Measurements from ENCODE around the gene SOS2. TPM values are rescaled to one million over a fixed set of nuclear protein-coding genes. Genes with fewer than 3 reads are reported as not detected.

The SOS2 gene
- polyA plus RNA-seq (ENCODE audit: insufficient read length in 3 of 3) = 10 to 100 TPM; 38.2 to 44.4 (median 41.0) TPM

DNA sequence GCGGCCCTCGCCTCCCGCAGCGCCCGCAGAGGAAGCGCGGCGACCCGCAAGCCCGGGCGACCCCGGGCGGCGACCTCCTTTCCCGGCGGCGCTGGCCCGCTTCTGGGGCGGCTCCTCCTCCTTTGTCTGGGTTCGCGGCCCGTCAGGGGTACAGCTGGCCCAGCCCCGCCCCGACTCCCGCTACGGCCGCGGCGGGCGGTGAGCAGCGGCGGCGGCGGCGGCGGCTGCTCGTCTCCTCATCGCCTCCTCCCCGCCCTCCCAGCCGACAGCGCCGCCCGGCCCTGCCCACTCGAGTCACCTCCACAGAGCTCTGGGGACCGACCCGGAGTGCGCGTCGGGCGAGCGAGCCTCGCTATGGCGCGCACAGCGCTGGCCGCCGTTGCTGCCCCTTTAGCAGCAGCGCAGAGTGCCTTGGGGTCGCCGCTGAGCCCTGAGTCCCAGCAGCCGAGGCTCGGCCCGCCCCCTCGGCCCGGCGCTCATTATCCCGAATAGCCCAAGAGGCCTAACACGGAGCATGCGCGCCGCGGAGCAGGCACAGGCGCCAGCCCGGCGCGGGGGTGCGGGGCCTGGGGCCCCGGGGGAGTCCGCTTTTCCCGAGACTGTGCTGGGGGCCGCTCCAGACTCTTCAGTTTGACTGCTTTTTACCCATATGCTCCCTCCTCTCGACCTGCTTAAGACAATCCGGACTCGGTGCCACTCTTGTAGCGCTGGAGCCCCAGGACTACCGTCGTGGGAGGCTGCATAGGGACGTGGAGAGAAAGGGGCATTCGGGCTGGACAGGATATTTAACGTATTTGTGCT, at the start of gene SOS2:
Gene SOS2 (minus strand): TSS at position 104 of the 801 bp plus-strand sequence. CDS start 295 bp downstream, outside the sequence.
- peak; percentile 78 to 83 (median 81) for DNase-seq (ENCODE audit: low read depth in 3 of 3, low spot score in 2 of 3)

- DNase-seq (ENCODE audit: low read depth in 3 of 3, low spot score in 2 of 3) = no peak
Measured at GRCh38 chr14:50272498-50272897, 41.1 kb upstream of the SOS2 start.

- no peak for DNase-seq (ENCODE audit: low read depth in 3 of 3, low spot score in 2 of 3)
Measured at GRCh38 chr14:50270932-50271331, 39.6 kb upstream of the SOS2 start.

DNA sequence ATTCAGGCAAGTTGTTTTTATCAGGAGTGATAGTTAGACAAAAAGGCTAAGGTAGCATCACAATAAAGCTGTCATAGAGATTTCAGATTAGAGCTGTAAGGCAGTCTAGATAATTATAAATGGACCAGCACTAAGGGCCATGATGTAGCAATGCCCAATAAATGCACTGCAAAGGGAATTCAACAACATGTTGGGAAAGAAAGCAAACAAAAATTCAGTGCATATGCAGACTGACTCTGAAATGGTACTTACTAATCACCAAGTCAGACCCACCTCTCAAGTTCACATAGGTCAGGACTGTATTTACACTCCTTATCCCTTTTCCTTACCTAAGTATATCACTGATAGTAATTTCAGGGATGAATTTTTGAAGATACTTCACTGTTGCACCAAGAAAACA, 33.7 kb upstream of the SOS2 start:
- no peak for DNase-seq (ENCODE audit: low read depth in 3 of 3, low spot score in 2 of 3)

DNA sequence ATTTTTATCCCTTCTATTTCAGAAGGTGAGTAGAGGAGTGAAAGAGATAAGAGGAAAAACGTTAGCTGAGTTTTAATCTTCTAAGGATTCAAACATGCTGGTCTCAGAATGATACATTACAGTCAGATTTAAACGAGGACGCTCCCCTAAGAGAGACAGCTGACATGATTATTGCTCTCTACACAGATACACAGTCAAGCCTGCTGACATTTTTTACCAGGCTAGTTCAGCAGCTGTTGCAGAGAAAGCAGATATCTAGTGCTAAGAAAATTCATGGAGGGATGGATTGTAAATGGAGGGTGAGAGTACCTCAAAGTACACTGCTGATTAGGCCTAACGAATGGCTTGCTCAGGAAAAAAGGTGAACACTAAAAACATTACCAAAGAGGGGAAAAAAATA, 31.9 kb upstream of the SOS2 start:
- DNase-seq (ENCODE audit: low read depth in 3 of 3, low spot score in 2 of 3) = no peak

GRCh38 chr14:50262865-50263264, 31.5 kb upstream of the SOS2 start:
- no peak for DNase-seq (ENCODE audit: low read depth in 3 of 3, low spot score in 2 of 3)

DNA sequence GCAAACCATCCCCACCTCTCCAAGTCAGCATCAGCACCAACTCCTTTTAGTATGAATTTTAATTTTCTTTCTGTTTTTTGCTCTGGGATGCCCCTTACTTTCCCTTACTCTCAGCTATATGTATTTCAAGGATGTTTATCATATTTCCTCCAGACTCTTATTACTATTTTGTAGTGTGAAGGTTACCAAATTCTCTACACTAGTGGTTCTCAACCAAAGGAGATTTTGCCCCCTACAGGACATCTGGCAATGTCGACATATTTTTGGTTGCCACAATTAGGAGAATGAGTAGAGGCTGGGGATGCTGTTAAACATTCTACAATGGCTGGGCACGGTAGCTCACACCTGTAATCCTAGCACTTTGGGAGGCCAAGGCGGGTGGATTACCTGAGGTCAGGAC, 29.1 kb upstream of the SOS2 start:
- DNase-seq (ENCODE audit: low read depth in 3 of 3, low spot score in 2 of 3) = peak in 1 of 3 donors; percentile 1

DNA sequence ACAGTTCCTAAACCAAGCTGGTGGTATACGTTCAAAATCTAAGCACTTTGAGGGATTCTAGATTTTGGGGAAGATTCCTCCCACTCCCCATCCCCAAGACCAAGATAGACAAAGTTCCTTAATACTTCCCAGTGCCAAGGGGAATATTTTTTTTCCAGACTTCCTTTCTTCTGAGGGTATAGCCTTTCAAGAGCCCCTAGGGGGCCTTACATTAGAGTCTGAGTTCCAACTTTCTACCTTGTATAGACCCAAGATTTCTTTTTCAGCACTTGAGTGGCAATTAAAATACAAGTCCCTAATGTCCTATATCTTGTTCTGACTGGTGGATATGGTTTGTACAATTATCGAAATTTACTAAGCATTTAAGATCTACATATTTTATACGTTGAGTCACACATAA, 28.7 kb upstream of the SOS2 start:
- DNase-seq (ENCODE audit: low read depth in 3 of 3, low spot score in 2 of 3) = no peak

- DNase-seq (ENCODE audit: low read depth in 3 of 3, low spot score in 2 of 3) = no peak
Measured at GRCh38 chr14:50257732-50258131, 26.4 kb upstream of the SOS2 start.

DNA sequence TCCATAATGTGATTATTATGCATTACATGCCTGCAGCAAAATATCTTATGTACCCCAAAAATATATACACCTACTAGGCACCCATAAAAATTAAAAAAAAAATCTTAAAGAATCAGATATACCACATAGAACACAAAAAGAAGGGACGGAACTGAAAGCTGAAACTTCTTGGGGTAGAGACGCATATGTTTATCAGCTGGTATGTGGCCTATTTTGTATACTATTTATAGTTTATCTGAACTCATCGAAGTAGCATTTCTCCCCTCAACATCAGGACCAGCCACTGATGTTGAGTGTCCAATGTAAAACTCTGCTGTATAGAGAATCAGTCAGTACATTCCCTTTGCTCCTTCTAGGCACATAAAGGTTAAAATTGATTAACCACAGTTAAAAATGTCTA, 22.9 kb upstream of the SOS2 start:
- no peak for DNase-seq (ENCODE audit: low read depth in 3 of 3, low spot score in 2 of 3)

GRCh38 chr14:50249136-50249775, 17.9 kb upstream of the SOS2 start:
- DNase-seq (ENCODE audit: low read depth in 3 of 3, low spot score in 2 of 3) = no peak

- no peak for DNase-seq (ENCODE audit: low read depth in 3 of 3, low spot score in 2 of 3)
Measured at GRCh38 chr14:50247245-50247644, 15.9 kb upstream of the SOS2 start.

DNA sequence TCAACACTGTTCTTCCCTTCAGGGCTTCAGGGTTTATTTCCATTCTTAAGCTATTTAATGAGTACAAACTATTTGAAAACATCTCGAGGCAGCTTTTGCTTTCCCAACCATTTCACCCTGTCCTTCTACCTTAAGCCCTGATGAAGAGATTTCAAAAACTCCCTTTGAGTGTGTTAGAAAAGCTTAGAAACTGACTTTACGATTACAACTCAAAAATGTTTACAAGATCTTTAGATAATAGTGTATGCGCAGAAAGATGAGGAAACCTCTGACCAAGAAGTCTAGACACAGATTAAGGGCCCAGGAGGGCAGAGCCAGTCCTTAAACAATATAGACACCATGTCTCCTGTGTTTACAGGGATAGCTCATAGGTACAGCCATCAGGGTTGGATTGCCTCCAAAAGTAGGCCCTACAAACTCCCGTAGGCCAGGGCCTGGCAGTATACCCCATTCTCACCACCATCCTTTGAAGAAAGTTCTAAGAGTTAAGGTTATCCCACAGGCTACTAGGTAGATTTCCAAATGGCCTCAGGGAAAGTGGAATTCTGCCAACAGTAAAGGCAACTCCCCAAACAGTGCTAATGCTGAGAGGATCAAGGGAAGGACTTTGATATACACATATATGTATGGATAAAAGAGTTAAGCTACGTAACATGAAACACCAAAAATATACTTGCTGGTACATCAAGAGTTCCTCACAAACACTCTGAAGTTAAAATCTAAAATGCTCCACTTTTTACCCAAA, 11.4 kb upstream of the SOS2 start:
- DNase-seq (ENCODE audit: low read depth in 3 of 3, low spot score in 2 of 3) = no peak

- no peak for DNase-seq (ENCODE audit: low read depth in 3 of 3, low spot score in 2 of 3)
Measured at GRCh38 chr14:50242096-50242495, 10.7 kb upstream of the SOS2 start.

GRCh38 chr14:50237427-50237826, 6.0 kb upstream of the SOS2 start:
- no peak for DNase-seq (ENCODE audit: low read depth in 3 of 3, low spot score in 2 of 3)

DNA sequence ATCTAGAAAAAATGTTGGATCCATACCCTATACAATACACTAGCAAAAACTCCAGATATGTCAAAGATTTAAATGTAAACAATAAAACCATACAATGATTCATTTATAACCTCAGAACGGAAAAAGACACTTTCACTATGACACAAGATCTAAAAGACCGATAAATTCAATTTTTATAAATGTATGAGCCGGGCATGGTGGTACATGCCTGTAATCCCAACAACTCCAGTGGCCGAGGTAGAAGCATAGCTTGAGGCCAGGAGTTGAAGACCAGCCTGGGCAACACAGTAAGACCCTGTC, 2.5 kb upstream of the SOS2 start:
- DNase-seq (ENCODE audit: low read depth in 3 of 3, low spot score in 2 of 3) = no peak

DNA sequence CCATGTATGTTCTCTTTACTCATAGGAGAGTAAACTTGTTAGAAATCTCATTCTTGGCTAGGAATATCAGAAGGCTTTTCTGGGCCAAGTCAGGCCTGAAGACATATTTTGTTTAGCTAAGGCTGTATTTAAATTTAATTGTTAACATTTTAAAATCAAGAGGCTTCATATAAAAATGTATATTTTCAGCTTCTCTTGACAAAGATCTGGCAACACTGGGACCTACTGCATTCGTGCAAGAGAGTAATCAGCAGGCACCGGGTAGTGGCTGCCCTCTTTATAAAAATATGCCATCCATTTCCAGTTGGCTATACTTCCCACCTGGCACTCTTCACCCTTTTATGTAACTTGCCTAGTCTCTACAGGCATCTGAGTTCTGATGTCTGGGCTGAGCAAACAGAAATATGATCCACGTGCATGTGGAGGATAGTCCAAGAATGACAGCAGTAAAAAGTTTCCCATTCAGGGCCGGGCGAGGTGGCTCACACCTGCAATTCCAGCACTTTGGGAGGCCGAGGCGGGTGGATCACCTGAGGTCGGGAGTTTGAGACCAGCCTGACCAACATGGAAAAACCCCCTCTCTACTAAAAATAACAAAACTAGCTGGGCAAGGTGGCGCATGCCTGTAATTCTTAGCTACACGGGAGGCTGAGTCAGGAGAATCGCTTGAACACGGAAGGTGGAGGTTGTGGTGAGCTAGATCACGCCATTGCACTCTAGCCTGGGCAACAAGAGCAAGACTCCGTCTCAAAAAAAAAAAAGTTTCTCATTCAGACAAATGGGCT, 2.0 kb upstream of the SOS2 start:
- no peak for DNase-seq (ENCODE audit: low read depth in 3 of 3, low spot score in 2 of 3)

DNA sequence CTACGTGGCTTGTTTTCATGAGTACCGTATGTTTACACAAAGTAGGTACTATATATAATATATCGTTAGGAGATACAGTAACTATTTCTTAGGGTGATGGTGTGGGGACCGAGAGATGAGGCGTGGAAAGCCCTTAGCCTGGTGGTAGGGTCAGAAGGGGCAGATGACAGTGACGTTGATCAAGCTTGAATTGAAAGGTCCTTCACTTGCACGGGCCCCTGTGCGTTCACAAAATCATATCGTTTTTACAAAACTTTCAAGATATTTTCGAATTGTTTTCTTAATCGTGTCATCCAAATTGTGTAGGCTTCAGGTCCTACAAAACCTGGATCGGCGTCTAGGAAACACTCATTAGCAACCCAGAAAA, 881 bp upstream of the SOS2 start:
- no peak for DNase-seq (ENCODE audit: low read depth in 3 of 3, low spot score in 2 of 3)

GRCh38 chr14:50230701-50231474, 490 bp downstream of the SOS2 start:
- peak in 1 of 3 donors; percentile 57 for DNase-seq (ENCODE audit: low read depth in 3 of 3, low spot score in 2 of 3)

DNA sequence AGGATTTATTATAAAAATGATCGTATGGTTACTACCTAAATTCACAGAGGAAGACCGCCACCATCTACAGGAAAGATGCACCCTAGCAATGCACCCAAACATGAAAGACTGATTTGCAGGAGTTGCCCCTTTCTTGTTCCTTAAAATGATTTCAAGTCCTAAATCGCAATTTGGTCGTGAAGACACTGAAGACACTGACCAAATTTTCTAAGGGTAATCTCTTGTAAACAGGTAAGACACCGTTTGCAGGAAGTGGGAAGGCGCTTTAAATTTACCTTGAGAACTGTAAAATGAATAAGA, 1.0 kb downstream of the SOS2 start:
- DNase-seq (ENCODE audit: low read depth in 3 of 3, low spot score in 2 of 3) = no peak
